OCI-LY7 (cell line): ENCODE data around the gene KCNT1.

Source experiments
- EZH2phosphoT487 ChIP-seq: fragments of 200-600 bp; sonication (generic); IDR thresholded peaks from 2 replicates; pipeline ENCODE4 v1.6.1; 2018; ENCODE audit warnings: low read depth, borderline replicate concordance, mild to moderate bottlenecking, mixed run types, antibody characterized with exemption, low read length, moderate library complexity, mixed read lengths
- TF ChIP-seq, protein P1 (sequence below): fragments of 200-600 bp; sonication (generic); conservative IDR thresholded peaks from 2 replicates; pipeline ENCODE4 v1.5.1; 2014; ENCODE audit warnings: mild to moderate bottlenecking, antibody characterized with exemption, low read length, moderate library complexity, mixed read lengths

- TF ChIP-seq EZH2phosphoT487, result no peak
- TF ChIP-seq, protein P1, sequence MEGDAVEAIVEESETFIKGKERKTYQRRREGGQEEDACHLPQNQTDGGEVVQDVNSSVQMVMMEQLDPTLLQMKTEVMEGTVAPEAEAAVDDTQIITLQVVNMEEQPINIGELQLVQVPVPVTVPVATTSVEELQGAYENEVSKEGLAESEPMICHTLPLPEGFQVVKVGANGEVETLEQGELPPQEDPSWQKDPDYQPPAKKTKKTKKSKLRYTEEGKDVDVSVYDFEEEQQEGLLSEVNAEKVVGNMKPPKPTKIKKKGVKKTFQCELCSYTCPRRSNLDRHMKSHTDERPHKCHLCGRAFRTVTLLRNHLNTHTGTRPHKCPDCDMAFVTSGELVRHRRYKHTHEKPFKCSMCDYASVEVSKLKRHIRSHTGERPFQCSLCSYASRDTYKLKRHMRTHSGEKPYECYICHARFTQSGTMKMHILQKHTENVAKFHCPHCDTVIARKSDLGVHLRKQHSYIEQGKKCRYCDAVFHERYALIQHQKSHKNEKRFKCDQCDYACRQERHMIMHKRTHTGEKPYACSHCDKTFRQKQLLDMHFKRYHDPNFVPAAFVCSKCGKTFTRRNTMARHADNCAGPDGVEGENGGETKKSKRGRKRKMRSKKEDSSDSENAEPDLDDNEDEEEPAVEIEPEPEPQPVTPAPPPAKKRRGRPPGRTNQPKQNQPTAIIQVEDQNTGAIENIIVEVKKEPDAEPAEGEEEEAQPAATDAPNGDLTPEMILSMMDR, result no peak
Measured at GRCh38 chr9:135717410-135717809, 15.4 kb downstream of the KCNT1 start.
